GM19397 (cell line): ENCODE results near the gene CLIC4.
"Not testable (repeated sequence)": the region's sequence is repeated elsewhere in the genome, so short reads cannot be mapped to it uniquely, and the experiment has no call there.

Experiments used
- ATAC-seq: cut with Tn5 transposase; IDR thresholded peaks from one replicate; pipeline ENCODE4 v1.9.1; 2021; ENCODE audit warnings: mild to moderate bottlenecking, moderate library complexity; ENCODE audit not compliant: unreplicated experiment

CLIC4 gene

GRCh38 chr1:24743404-24744211 lies 1.6 kb upstream of the CLIC4 start:
- ATAC-seq, result no peak

GRCh38 chr1:24745711-24746413 lies 615 bp downstream of the CLIC4 start:
- peak; percentile 9 for ATAC-seq

- no peak for ATAC-seq
These were observed 3.2 kb downstream of the CLIC4 start for GRCh38 chr1:24748191-24749121.

GRCh38 chr1:24749252-24749651 lies 4.0 kb downstream of the CLIC4 start:
- no peak for ATAC-seq

- no peak for ATAC-seq
These were observed 4.6 kb downstream of the CLIC4 start for GRCh38 chr1:24749886-24750285.

- ATAC-seq, result no peak
These were observed 6.6 kb downstream of the CLIC4 start for GRCh38 chr1:24751833-24752232.

- ATAC-seq, result no peak
These were observed 7.1 kb downstream of the CLIC4 start for GRCh38 chr1:24752305-24752704.

GRCh38 chr1:24754229-24754628 lies 9.0 kb downstream of the CLIC4 start:
- no peak for ATAC-seq

GRCh38 chr1:24755323-24755722 lies 10.1 kb downstream of the CLIC4 start:
- not testable (repeated sequence) for ATAC-seq

- ATAC-seq, result no peak
These were observed 11.1 kb downstream of the CLIC4 start for GRCh38 chr1:24756395-24756794.

- ATAC-seq, result no peak
These were observed 14.2 kb downstream of the CLIC4 start for GRCh38 chr1:24759492-24759891.

- ATAC-seq, result no peak
These were observed 16.3 kb downstream of the CLIC4 start for GRCh38 chr1:24761582-24761981.

GRCh38 chr1:24762133-24762676 lies 17.0 kb downstream of the CLIC4 start:
- ATAC-seq, result no peak

- ATAC-seq, result no peak
These were observed 18.4 kb downstream of the CLIC4 start for GRCh38 chr1:24763671-24764070.

GRCh38 chr1:24764439-24764838 lies 19.2 kb downstream of the CLIC4 start:
- no peak for ATAC-seq

- no peak for ATAC-seq
These were observed 19.6 kb downstream of the CLIC4 start for GRCh38 chr1:24764848-24765247.

GRCh38 chr1:24765308-24765988 lies 20.2 kb downstream of the CLIC4 start:
- no peak for ATAC-seq

GRCh38 chr1:24767351-24767750 lies 22.1 kb downstream of the CLIC4 start:
- ATAC-seq, result no peak

- no peak for ATAC-seq
These were observed 23.8 kb downstream of the CLIC4 start for GRCh38 chr1:24768873-24769605.
